HG03159 (cell line): ENCODE results near the gene HS3ST6.
A peak's percentile ranks its signal among the peaks of the same experiment; 100 is the strongest.
"Not testable (repeated sequence)": the region's sequence is repeated elsewhere in the genome, so short reads cannot be mapped to it uniquely, and the experiment has no call there.

Experiments
- ATAC-seq: cut with Tn5 transposase; IDR thresholded peaks from one replicate; pipeline ENCODE4 v1.9.1; 2021; ENCODE audit warnings: mild to moderate bottlenecking, moderate library complexity; ENCODE audit not compliant: unreplicated experiment

HS3ST6 gene

DNA sequence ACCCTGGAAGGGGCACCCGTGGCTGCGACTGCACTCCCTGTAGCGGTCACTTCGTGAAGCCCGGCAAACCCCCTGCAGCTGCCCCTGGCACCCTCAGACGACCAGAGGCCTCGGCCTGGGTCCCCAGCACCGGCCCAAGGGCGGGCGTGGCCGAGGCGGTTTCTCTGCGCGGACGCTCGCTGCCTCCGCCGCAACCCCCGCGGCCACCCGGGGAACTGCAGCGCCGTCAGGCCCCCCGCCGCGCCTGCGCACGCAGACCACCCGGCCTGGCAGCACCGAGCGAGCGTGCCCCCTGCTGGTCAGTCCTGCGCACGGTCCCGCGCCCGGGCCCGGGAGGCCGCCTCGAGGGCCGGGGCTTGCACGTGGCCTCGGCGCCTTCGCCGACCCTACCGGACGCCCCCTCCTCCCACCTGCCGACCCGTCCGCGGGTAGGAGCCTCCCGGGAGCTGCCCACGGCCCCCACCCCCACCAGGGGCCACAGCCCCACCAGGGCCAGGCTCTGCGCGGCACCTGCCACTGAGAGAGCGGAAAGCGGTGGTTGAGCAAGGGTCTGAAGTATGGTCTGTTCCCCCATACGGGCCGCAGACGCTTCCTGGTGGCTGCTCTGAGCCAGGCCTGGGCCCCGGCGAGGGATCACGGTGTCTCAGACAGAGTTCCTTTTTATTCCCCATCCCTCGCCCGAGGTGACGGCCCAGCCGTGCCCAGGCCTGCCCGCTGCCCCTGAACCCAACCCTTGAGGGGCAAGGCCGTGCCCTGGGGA is 11.5 kb upstream of the HS3ST6 start:
- peak; percentile 79 for ATAC-seq

DNA sequence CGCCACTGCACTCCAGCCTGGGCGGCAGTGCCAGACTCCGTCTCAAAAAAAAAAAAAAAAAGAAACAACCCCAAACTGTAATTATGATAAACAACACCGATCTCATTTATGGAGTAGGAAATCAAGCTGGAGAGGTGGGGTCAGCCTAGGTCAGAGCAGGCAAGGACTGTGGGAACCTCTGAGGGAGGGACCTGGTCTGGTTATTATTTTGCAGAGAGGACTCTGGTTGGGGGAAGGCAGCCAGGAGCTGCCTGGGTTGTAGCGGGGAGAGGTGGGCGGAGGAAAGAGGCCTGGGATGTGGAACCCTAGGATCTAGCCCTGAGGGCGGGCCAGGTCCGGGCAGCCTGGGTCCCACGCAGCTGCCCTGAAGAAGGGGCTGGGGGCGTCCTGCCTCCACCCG is 10.9 kb upstream of the HS3ST6 start:
- ATAC-seq: peak; percentile 17

DNA sequence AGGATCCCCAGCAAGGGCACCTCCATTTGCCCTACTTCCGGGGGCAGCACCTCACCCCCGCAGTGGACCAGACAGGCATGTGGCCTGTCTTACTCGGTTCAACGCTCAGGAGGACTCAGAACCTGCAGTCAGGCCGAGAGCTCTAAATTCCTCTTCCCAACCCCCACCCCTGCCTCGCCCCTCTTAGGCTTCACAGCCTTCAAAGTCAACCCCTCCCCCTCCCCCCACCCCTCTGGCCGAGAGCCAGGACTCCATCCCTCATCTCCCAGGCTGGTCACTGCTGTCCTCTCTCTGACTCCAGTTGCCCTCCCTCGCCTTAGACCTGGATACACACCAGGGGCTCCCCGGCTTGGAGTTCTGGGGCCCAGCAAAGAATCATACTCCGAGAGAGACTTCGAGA is 8.1 kb upstream of the HS3ST6 start:
- no peak for ATAC-seq

GRCh38 chr16:1924095-1924494 is 5.9 kb upstream of the HS3ST6 start:
- no peak for ATAC-seq

GRCh38 chr16:1923299-1924034 is 5.3 kb upstream of the HS3ST6 start:
- ATAC-seq: no peak

DNA sequence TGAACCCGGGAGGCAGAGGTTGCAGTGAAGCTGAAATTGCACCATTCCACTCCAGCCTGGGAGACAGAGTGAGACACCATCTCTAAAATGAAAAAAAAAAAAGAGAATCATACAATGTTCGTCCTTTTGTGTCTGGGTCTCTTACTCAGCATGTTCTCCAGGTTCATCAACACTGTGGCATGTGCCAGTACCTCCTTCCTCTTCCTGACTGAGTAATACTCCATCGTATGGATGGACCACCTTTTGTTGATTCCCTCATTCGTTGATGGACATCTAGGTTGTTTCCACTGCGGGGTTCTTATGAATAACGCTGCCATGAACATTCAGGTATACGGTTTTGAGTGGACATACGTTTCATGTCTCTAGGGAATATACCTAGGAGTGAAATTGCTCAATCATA is 4.1 kb upstream of the HS3ST6 start:
- no peak for ATAC-seq

- ATAC-seq: no peak
Observed at GRCh38 chr16:1920727-1921171, 2.5 kb upstream of the HS3ST6 start.

GRCh38 chr16:1920122-1920521 is 1.9 kb upstream of the HS3ST6 start:
- not testable (repeated sequence) for ATAC-seq

GRCh38 chr16:1919327-1919998 is 1.2 kb upstream of the HS3ST6 start:
- ATAC-seq: no peak

DNA sequence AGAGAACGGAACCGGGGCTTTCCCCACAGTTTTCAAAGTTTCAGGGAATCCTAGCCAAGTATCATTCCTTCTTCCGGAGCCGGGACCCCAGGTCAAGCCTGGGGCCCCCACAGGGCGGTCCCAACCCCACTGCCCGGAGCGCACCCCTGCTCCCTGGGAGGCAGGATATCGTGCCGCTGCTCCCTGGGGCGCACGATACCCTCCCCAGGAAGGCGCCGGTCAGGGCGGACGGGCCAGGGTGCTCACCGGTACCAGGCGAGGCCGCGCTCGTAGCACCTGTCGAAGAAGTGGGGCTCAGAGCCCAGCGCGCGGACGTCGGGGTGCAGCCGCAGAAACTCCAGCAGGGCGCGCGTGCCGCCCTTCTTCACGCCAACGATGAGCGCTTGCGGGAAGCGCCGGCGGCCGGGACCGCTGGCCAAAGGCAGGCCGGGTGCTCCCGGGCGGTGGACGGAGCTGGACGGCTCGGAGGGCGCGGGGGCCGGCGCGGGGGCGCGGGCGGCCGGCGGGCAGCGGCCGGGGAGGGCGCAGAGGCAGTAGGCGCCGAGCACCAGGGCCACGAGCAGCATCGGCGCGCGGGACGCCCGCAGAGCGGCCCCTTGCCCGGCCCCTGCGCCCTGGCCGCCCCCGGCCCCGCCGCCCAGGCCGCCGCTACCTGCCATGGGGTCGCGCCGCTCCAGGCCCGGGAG is 407 bp downstream of the HS3ST6 start:
- ATAC-seq: no peak

DNA sequence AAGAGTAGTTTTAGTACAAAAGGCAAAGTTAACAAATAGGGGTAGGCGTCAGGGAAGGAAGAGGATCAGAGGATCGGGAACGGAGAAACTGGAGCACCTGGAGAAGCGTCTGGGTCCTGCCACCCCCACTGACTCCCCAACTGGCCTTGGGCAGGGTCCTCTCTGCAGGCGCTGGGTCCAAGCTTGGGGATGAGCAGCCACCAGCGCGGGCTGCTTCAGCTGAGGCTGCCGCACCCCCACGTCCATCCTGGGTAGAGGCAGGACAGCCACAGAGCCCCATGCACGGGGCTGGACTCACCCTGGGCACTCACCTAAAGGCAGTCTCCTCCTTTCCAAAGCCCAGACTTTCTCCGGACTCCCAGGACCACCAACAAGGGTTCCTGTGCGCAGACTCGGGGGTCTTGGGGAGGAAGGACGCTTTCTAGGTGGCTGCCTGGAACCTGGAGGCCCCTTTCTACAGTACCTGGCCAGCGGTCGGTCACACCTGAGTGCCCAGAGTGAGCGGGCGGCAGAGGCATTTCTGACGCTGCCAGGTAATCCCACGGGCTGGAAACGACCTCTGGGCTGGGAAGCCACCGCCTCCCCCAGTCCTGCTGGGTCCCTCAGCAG is 1.1 kb downstream of the HS3ST6 start:
- no peak for ATAC-seq

- no peak for ATAC-seq
Observed at GRCh38 chr16:1916640-1916990, 1.6 kb downstream of the HS3ST6 start.

- ATAC-seq: no peak
Observed at GRCh38 chr16:1915732-1916639, 2.2 kb downstream of the HS3ST6 start.

GRCh38 chr16:1914988-1915387 is 3.2 kb downstream of the HS3ST6 start:
- no peak for ATAC-seq

GRCh38 chr16:1914084-1914608 is 4.1 kb downstream of the HS3ST6 start:
- no peak for ATAC-seq

DNA sequence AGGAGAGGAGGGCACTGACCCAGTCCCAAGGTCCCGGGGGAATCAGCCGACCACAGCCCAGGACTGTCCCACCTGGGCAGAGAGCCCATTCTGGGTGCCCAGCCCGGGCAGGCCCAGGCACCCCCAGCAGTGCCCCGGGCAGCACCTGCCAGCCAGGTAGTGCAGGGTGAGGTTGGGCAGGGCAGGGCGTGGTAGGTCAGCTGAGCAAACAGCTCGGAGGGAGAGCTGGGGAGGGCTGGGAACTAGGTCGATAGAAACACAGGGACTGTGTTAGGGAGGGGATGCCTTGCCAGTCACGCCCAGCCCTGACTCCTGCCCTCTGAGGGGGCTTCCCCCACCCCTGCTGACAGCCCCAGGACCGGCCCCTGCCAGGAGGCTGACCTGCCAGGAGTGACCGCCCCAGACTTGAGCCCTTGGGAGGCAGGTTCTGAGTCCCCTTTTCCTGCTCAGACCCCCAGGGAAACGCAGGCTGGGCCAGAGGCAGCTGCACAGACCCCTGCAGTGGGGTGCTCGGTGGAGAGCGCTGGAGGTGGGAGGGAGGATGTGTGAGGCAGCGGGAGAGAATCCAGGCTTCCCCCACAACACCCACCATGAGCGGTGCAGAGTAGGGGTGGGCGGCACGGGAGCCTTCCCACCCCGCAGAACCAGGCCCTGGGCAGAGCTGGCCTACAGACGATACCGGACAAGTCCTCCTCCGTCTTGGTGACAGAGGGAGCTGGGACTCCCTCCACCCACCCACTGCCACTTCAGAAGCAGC is 4.7 kb downstream of the HS3ST6 start:
- no peak for ATAC-seq

GRCh38 chr16:1912215-1912543 is 6.0 kb downstream of the HS3ST6 start:
- ATAC-seq: no peak

GRCh38 chr16:1911467-1912214 is 6.6 kb downstream of the HS3ST6 start:
- no peak for ATAC-seq
